ENCODE data around the gene COL11A1. TPM values are rescaled to one million over a fixed set of nuclear protein-coding genes. Genes with fewer than 3 reads are reported as not detected.
"Not testable (repeated sequence)": the region's sequence is repeated elsewhere in the genome, so short reads cannot be mapped to it uniquely, and the experiment has no call there.

COL11A1 gene
- total RNA-seq, 1 experiment from 2014 or later: not detected

- H3K27me3 ChIP-seq: peaks cover 3% of the 10 kb centered on the region; the same call in 1 of the 2 replicates
- peak overlapping the region; percentile 15; the same call in 1 of the 2 replicates for H3K4me3 ChIP-seq
- peak; percentile 20 for DNase-seq
- no peaks in the 10 kb centered on the region for H3K36me3 ChIP-seq
- no peaks in the 10 kb centered on the region for H3K9me3 ChIP-seq
These were observed 1.6 kb downstream of the COL11A1 start for GRCh38 chr1:103106426-103107341.

- no peak for DNase-seq
- Histone ChIP-seq H3K9me3 (no peaks in the 10 kb centered on the region), H3K27me3 (no peaks in the 10 kb centered on the region; the same call in 1 of the 2 replicates), H3K4me3 (no peak overlapping the region), H3K36me3 (no peaks in the 10 kb centered on the region)
These were observed 6.9 kb downstream of the COL11A1 start for GRCh38 chr1:103101399-103101798.

GRCh38 chr1:103089221-103089620, 19.1 kb downstream of the COL11A1 start:
- no peaks in the 10 kb centered on the region for H3K36me3 ChIP-seq
- no peaks in the 10 kb centered on the region for H3K27me3 ChIP-seq
- H3K9me3 ChIP-seq: no peaks in the 10 kb centered on the region
- no peak overlapping the region for H3K4me3 ChIP-seq
- DNase-seq: no peak

- no peaks in the 10 kb centered on the region for H3K36me3 ChIP-seq
- H3K27me3 ChIP-seq: peaks cover 2% of the 10 kb centered on the region; the same call in 1 of the 2 replicates
- DNase-seq: no peak
- H3K9me3 ChIP-seq: no peaks in the 10 kb centered on the region
- no peak overlapping the region for H3K4me3 ChIP-seq
These were observed 21.1 kb downstream of the COL11A1 start for GRCh38 chr1:103087256-103087655.

GRCh38 chr1:103084181-103084580, 24.1 kb downstream of the COL11A1 start:
- H3K36me3 ChIP-seq: no peaks in the 10 kb centered on the region
- no peak for DNase-seq
- H3K9me3 ChIP-seq: no peaks in the 10 kb centered on the region
- peaks cover 2% of the 10 kb centered on the region; the same call in 1 of the 2 replicates for H3K27me3 ChIP-seq
- H3K4me3 ChIP-seq: no peak overlapping the region

GRCh38 chr1:103075316-103076000, 32.9 kb downstream of the COL11A1 start:
- DNase-seq: no peak
- H3K4me3 ChIP-seq: no peak overlapping the region
- no peaks in the 10 kb centered on the region for H3K36me3 ChIP-seq
- no peaks in the 10 kb centered on the region; the same call in 1 of the 2 replicates for H3K27me3 ChIP-seq
- no peaks in the 10 kb centered on the region for H3K9me3 ChIP-seq

GRCh38 chr1:103074224-103074623, 34.1 kb downstream of the COL11A1 start:
- Histone ChIP-seq H3K27me3 (no peaks in the 10 kb centered on the region; the same call in 1 of the 2 replicates), H3K4me3 (no peak overlapping the region), H3K36me3 (no peaks in the 10 kb centered on the region), H3K9me3 (no peaks in the 10 kb centered on the region)
- no peak for DNase-seq

GRCh38 chr1:103069201-103069600, 39.1 kb downstream of the COL11A1 start:
- Histone ChIP-seq H3K36me3 (no peaks in the 10 kb centered on the region), H3K9me3 (no peaks in the 10 kb centered on the region), H3K27me3 (no peaks in the 10 kb centered on the region; the same call in 1 of the 2 replicates), H3K4me3 (no peak overlapping the region)
- no peak for DNase-seq

- Histone ChIP-seq H3K36me3 (no peaks in the 10 kb centered on the region), H3K4me3 (no peak overlapping the region), H3K27me3 (no peaks in the 10 kb centered on the region), H3K9me3 (no peaks in the 10 kb centered on the region)
- no peak for DNase-seq
These were observed 44.4 kb downstream of the COL11A1 start for GRCh38 chr1:103063921-103064320.

GRCh38 chr1:103058391-103058790, 49.9 kb downstream of the COL11A1 start:
- H3K4me3 ChIP-seq: no peak overlapping the region
- H3K27me3 ChIP-seq: no peaks in the 10 kb centered on the region
- no peaks in the 10 kb centered on the region for H3K36me3 ChIP-seq
- DNase-seq: no peak
- no peaks in the 10 kb centered on the region for H3K9me3 ChIP-seq

- no peaks in the 10 kb centered on the region for H3K9me3 ChIP-seq
- no peaks in the 10 kb centered on the region for H3K36me3 ChIP-seq
- DNase-seq: no peak
- no peak overlapping the region for H3K4me3 ChIP-seq
- H3K27me3 ChIP-seq: no peaks in the 10 kb centered on the region
These were observed 51.9 kb downstream of the COL11A1 start for GRCh38 chr1:103056423-103056822.

GRCh38 chr1:103028110-103028509, 80.2 kb downstream of the COL11A1 start:
- not testable (repeated sequence) for H3K36me3 ChIP-seq, DNase-seq, H3K9me3 ChIP-seq, H3K4me3 ChIP-seq, H3K27me3 ChIP-seq

- no peaks in the 10 kb centered on the region for H3K36me3 ChIP-seq
- H3K27me3 ChIP-seq: no peaks in the 10 kb centered on the region
- no peak overlapping the region for H3K4me3 ChIP-seq
- H3K9me3 ChIP-seq: no peaks in the 10 kb centered on the region
- DNase-seq: no peak
These were observed 82.4 kb downstream of the COL11A1 start for GRCh38 chr1:103025858-103026409.

- Histone ChIP-seq H3K27me3 (no peaks in the 10 kb centered on the region), H3K9me3 (no peaks in the 10 kb centered on the region), H3K4me3 (no peak overlapping the region), H3K36me3 (no peaks in the 10 kb centered on the region)
- DNase-seq: no peak
These were observed 84.3 kb downstream of the COL11A1 start for GRCh38 chr1:103024051-103024450.

- DNase-seq: no peak
These were observed 106.3 kb downstream of the COL11A1 start for GRCh38 chr1:103002005-103002404.

GRCh38 chr1:102978874-102979273, 129.4 kb downstream of the COL11A1 start:
- H3K36me3 ChIP-seq: no peaks in the 10 kb centered on the region
- no peaks in the 10 kb centered on the region for H3K27me3 ChIP-seq
- H3K4me3 ChIP-seq: no peak overlapping the region
- no peaks in the 10 kb centered on the region for H3K9me3 ChIP-seq
- no peak for DNase-seq

More at GRCh38 chr1:103002005-103002404, 106.3 kb downstream of the COL11A1 start:
- no peaks in the 10 kb centered on the region for H3K27me3 ChIP-seq
- H3K4me3 ChIP-seq: no peak overlapping the region
- no peaks in the 10 kb centered on the region for H3K36me3 ChIP-seq
- no peaks in the 10 kb centered on the region for H3K9me3 ChIP-seq

GRCh38 chr1:102977292-102977691, 131.0 kb downstream of the COL11A1 start:
- H3K4me3 ChIP-seq: no peak overlapping the region
- H3K9me3 ChIP-seq: no peaks in the 10 kb centered on the region
- no peak for DNase-seq
- no peaks in the 10 kb centered on the region for H3K27me3 ChIP-seq
- H3K36me3 ChIP-seq: no peaks in the 10 kb centered on the region
